Right lung (tissue), 5 donors: ENCODE data around the gene PEAK3. TPM values are rescaled to one million over a fixed set of nuclear protein-coding genes. Genes with fewer than 3 reads are reported as not detected.
A peak's percentile ranks its signal among the peaks of the same experiment; 100 is the strongest.
"Not testable (repeated sequence)": the region's sequence is repeated elsewhere in the genome, so short reads cannot be mapped to it uniquely, and the experiment has no call there.

Experiments used
- DNase-seq, 2 donors: peaks; one replicate each; pipeline ENCODE4 v3.0.0-alpha.2; 2013
- polyA plus RNA-seq, 5 donors: library from polyadenylated mRNA; unstranded; fragments of 120-200 nt; gene quantifications; one replicate each; pipeline versions ENCODE4 v1.2.1 to v1.2.3, GENCODE V29; 2013; ENCODE audit warnings: inconsistent platforms in 1 of 5, low replicate concordance in 1 of 5; ENCODE audit not compliant: insufficient read length in 5 of 5, insufficient read depth in 1 of 5

Gene PEAK3
- polyA plus RNA-seq, 5 donors = 0.11 to 0.22 (median 0.18) TPM; not detected in 1

- no peak for DNase-seq
These were observed 7.9 kb upstream of the PEAK3 start for GRCh38 chr19:2289714-2290435.

- DNase-seq = no peak
These were observed 7.1 kb upstream of the PEAK3 start for GRCh38 chr19:2288818-2289713.

- no peak for DNase-seq
These were observed 6.4 kb upstream of the PEAK3 start for GRCh38 chr19:2288338-2288817.

- DNase-seq = no peak
These were observed 5.8 kb upstream of the PEAK3 start for GRCh38 chr19:2287585-2288337.

- no peak for DNase-seq
These were observed 4.6 kb upstream of the PEAK3 start for GRCh38 chr19:2286402-2287140.

GRCh38 chr19:2283835-2284507 is 2.0 kb upstream of the PEAK3 start:
- no peak for DNase-seq

GRCh38 chr19:2282862-2283237 is 875 bp upstream of the PEAK3 start:
- DNase-seq = no peak

GRCh38 chr19:2281265-2282061 is 512 bp downstream of the PEAK3 start:
- DNase-seq = not testable (repeated sequence)

- DNase-seq = no peak
These were observed 1.2 kb downstream of the PEAK3 start for GRCh38 chr19:2280633-2281264.

GRCh38 chr19:2278459-2279158 is 3.4 kb downstream of the PEAK3 start:
- no peak for DNase-seq

GRCh38 chr19:2277138-2277537 is 4.8 kb downstream of the PEAK3 start:
- DNase-seq = no peak

- no peak for DNase-seq
These were observed 5.5 kb downstream of the PEAK3 start for GRCh38 chr19:2276429-2276986.

GRCh38 chr19:2275588-2276428 is 6.2 kb downstream of the PEAK3 start:
- DNase-seq = no peak

- peak in 1 of 2 donors; percentile 52 for DNase-seq
These were observed 6.9 kb downstream of the PEAK3 start for GRCh38 chr19:2274931-2275535.

GRCh38 chr19:2274185-2274711 is 7.7 kb downstream of the PEAK3 start:
- no peak for DNase-seq

GRCh38 chr19:2273356-2274184 is 8.4 kb downstream of the PEAK3 start:
- DNase-seq = peak; percentile 66
